Vagina (tissue), 2 donors: ENCODE data around the gene HOXB6.

Source experiments
- CTCF ChIP-seq, 3 experiments: fragments of 450-650 bp in 2 of 3; fragments of 200-600 bp in 1 of 3; sonication (generic) in 1 of 3; IDR thresholded peaks; one replicate each; pipeline ENCODE4 v1.5.1; 2017 to 2019; ENCODE audit warnings: antibody characterized with exemption in 3 of 3, mild to moderate bottlenecking in 2 of 3, moderate library complexity in 2 of 3
- POLR2A ChIP-seq, 2 donors: fragments of 450-650 bp; IDR thresholded peaks; one replicate each; pipeline ENCODE4 v1.6.1; 2017; ENCODE audit warnings: antibody characterized with exemption in 2 of 2, mild to moderate bottlenecking in 2 of 2, moderate library complexity in 2 of 2
- POLR2AphosphoS5 ChIP-seq, 2 donors: sonication (generic); formaldehyde crosslinking; IDR thresholded peaks; one replicate each; pipeline ENCODE4 v1.9.0; 2017; ENCODE audit warnings: antibody characterized with exemption in 2 of 2, mild to moderate bottlenecking in 2 of 2, low read depth in 1 of 2; ENCODE audit not compliant: insufficient read depth in 1 of 2

- TF ChIP-seq CTCF (IDR thresholded peaks at IDR 0.05), result no peak
- TF ChIP-seq POLR2A (IDR thresholded peaks at IDR 0.05), result no peak
- TF ChIP-seq POLR2AphosphoS5 (IDR thresholded peaks at IDR 0.05; ENCODE audit: insufficient read depth in 1 of 2, low read depth in 1 of 2), result no peak
Observed at GRCh38 chr17:48647963-48648245, 43.1 kb upstream of the HOXB6 start.
